ENCODE results near the gene TASP1. TPM values are rescaled to one million over a fixed set of nuclear protein-coding genes. Genes with fewer than 3 reads are reported as not detected.

Gene TASP1
- total RNA-seq, 1 experiment from 2014 or later: 8.9 TPM

- DNase-seq (ENCODE audit: low read depth, low spot score) (no peak), ATAC-seq (no peak)
- Histone ChIP-seq H3K4me3 (ENCODE audit: low read depth in 2 of 2, low read length in 2 of 2) (no peak overlapping the region), H3K9me3 (ENCODE audit: control insufficient read depth, insufficient read depth, low read depth, low read length) (no peaks in the 10 kb centered on the region), H3K27me3 (ENCODE audit: control insufficient read depth, insufficient read depth, low read length) (no peaks in the 10 kb centered on the region), H3K4me1 (ENCODE audit: control insufficient read depth, insufficient read depth, low read length) (no peaks in the 10 kb centered on the region), H3K27ac (ENCODE audit: low read length) (no peak overlapping the region), H3K36me3 (ENCODE audit: control insufficient read depth, insufficient read depth, low read length) (no peaks in the 10 kb centered on the region)
- no peak for TF ChIP-seq TCF7L2 (IDR thresholded peaks at IDR 0.05; ENCODE audit: low read depth, low read length)
- TF ChIP-seq REST (IDR thresholded peaks at IDR 0.05; ENCODE audit: insufficient read depth in 1 of 2, low read depth in 2 of 2, low read length in 1 of 2): no peak
- no peak for TF ChIP-seq POLR2AphosphoS5 (IDR thresholded peaks at IDR 0.05; ENCODE audit: low read depth, low read length)
- in situ Hi-C loops (cut with HindIII; ENCODE audit: low pct_unique_long_range_greater_than_20kb, low sequenced_read_pairs) (no loop called here), intact Hi-C loops (cut with micrococcal nuclease; ENCODE audit: unreplicated experiment) (no loop called here)
- ChIA-PET POLR2A (interaction anchor here (0.6 kb wide), 1 partner anchor 447 kb away, joined by 4 read pairs; no protein-coding TSS in a partner anchor), CTCF (no interaction called here)
- no TSS peak for BruUV-seq (replicated peaks)
These were observed 74.9 kb downstream of the TASP1 start for GRCh38 chr20:13563854-13564253.

GRCh38 chr20:13554706-13555105, 84.0 kb downstream of the TASP1 start:
- H3K9me3 ChIP-seq (ENCODE audit: control insufficient read depth, insufficient read depth, low read depth, low read length): no peaks in the 10 kb centered on the region
- ChIA-PET CTCF (no interaction called here), POLR2A (no interaction called here)
- no peaks in the 10 kb centered on the region for H3K27me3 ChIP-seq (ENCODE audit: control insufficient read depth, insufficient read depth, low read length)
- no peak for DNase-seq (ENCODE audit: low read depth, low spot score)
- no peak overlapping the region for H3K27ac ChIP-seq (ENCODE audit: low read length)
- intact Hi-C loops (cut with micrococcal nuclease; ENCODE audit: unreplicated experiment) (no loop called here), in situ Hi-C loops (cut with HindIII; ENCODE audit: low pct_unique_long_range_greater_than_20kb, low sequenced_read_pairs) (no loop called here)
- no peak for TF ChIP-seq POLR2AphosphoS5 (IDR thresholded peaks at IDR 0.05; ENCODE audit: low read depth, low read length)
- TF ChIP-seq SIN3A (IDR thresholded peaks at IDR 0.05; ENCODE audit: borderline replicate concordance, insufficient read depth, low read depth, low read length): no peak
- no peak for TF ChIP-seq REST (IDR thresholded peaks at IDR 0.05; ENCODE audit: insufficient read depth in 1 of 2, low read depth in 2 of 2, low read length in 1 of 2)
- no peak for TF ChIP-seq TCF7L2 (IDR thresholded peaks at IDR 0.05; ENCODE audit: low read depth, low read length)
- TF ChIP-seq CTCF (IDR thresholded peaks at IDR 0.05): no peak
- ATAC-seq: no peak
- H3K36me3 ChIP-seq (ENCODE audit: control insufficient read depth, insufficient read depth, low read length): no peaks in the 10 kb centered on the region
- BruUV-seq (replicated peaks): no TSS peak
- H3K4me1 ChIP-seq (ENCODE audit: control insufficient read depth, insufficient read depth, low read length): no peaks in the 10 kb centered on the region
- H3K4me3 ChIP-seq (ENCODE audit: low read depth in 2 of 2, low read length in 2 of 2): no peak overlapping the region

Data from Panc1 (cell line).